ENCODE data around the gene DLK2. TPM values are rescaled to one million over a fixed set of nuclear protein-coding genes. Genes with fewer than 3 reads are reported as not detected.

Gene DLK2
- total RNA-seq, 1 experiment from 2014 or later: 0.81 TPM

- Mint-ChIP-seq H3K9me3 (no peaks in the 10 kb centered on the region), H3K27me3 (ENCODE audit: low read depth) (peaks cover 43% of the 10 kb centered on the region), H3K4me1 (peaks cover 16% of the 10 kb centered on the region), H3K4me3 (peak overlapping the region; percentile 65), H3K36me3 (no peaks in the 10 kb centered on the region), H3K27ac (no peak overlapping the region)
- DNase-seq (ENCODE audit: low spot score) (peak; percentile 94), ATAC-seq (peak; percentile 32)
- ChIA-PET POLR2A (interaction anchor here (0.5 to 1.9 kb wide), 2 partner anchors 23 to 168 kb away, joined by 4 to 9 read pairs; partner anchors contain the start of gene TJAP1), CTCF (interaction anchor here (0.6 to 5.3 kb wide), 13 partner anchors 11 to 497 kb away, joined by 3 to 65 read pairs (median 4); partner anchors contain the start of genes ABCC10, CRIP3, TJAP1 and ZNF318)
- TF ChIP-seq MYBL2 (CRISPR knock-in tag; IDR thresholded peaks at IDR 0.05) (no peak), HMGXB4 (CRISPR knock-in tag; IDR thresholded peaks at IDR 0.05) (peak; percentile 92), ZNF416 (CRISPR knock-in tag; IDR thresholded peaks at IDR 0.05) (0 out of 2 replicates have a peak, but pooled peaks have one; percentile 37), PREB (CRISPR knock-in tag; IDR thresholded peaks at IDR 0.05; ENCODE audit: borderline replicate concordance) (no peak), ZNF232 (CRISPR knock-in tag; IDR thresholded peaks at IDR 0.05) (0 out of 2 replicates have a peak, but pooled peaks have one; percentile 62), GABPB1 (CRISPR knock-in tag; IDR thresholded peaks at IDR 0.05) (peak; percentile 56; the same call in 1 of the 2 replicates), FOXP1 (CRISPR knock-in tag; IDR thresholded peaks at IDR 0.05; ENCODE audit: borderline replicate concordance) (peak; percentile 71; the same call in 1 of the 2 replicates), IRF1 (CRISPR knock-in tag; IDR thresholded peaks at IDR 0.05) (no peak), ARID4B (CRISPR knock-in tag; IDR thresholded peaks at IDR 0.05; ENCODE audit: borderline replicate concordance) (peak; percentile 66; the same call in 1 of the 2 replicates), MAX (CRISPR knock-in tag; IDR thresholded peaks at IDR 0.05) (peak; percentile 67)
Observed at GRCh38 chr6:43454696-43455530, 435 bp downstream of the DLK2 start.

GRCh38 chr6:43454290-43454695, 1.1 kb downstream of the DLK2 start:
- ChIA-PET CTCF (interaction anchor here (0.8 to 1.0 kb wide), 3 partner anchors 42 to 47 kb away, joined by 3 to 4 read pairs (median 3); no protein-coding TSS in a partner anchor), POLR2A (no interaction called here)
- no peak for DNase-seq (ENCODE audit: low spot score)
- Mint-ChIP-seq H3K4me3 (peak overlapping the region; percentile 65), H3K27ac (no peak overlapping the region), H3K27me3 (ENCODE audit: low read depth) (peaks cover 39% of the 10 kb centered on the region), H3K36me3 (no peaks in the 10 kb centered on the region), H3K4me1 (peaks cover 16% of the 10 kb centered on the region), H3K9me3 (no peaks in the 10 kb centered on the region)
- 0 out of 2 replicates have a peak, but pooled peaks have one; percentile 60 for TF ChIP-seq TEAD1 (CRISPR knock-in tag; IDR thresholded peaks at IDR 0.05)
- peak; percentile 90 for TF ChIP-seq CTCF (IDR thresholded peaks at IDR 0.05)
- TF ChIP-seq FOXJ3 (CRISPR knock-in tag; IDR thresholded peaks at IDR 0.05; ENCODE audit: borderline replicate concordance): no peak
- no peak for TF ChIP-seq GTF2I (CRISPR knock-in tag; conservative IDR thresholded peaks at IDR 0.05)
- ATAC-seq: peak; percentile 78

Measured in WTC11 (cell line).